HL-60/S4 treated with phorbol 12-myristate 13-acetate at 8.2 ng/mL for 4 days and 3 days (cell line): ENCODE data around the gene EXOC7.

Experiments
- in situ Hi-C: fragments of 300-500 bp; cut with MboI; formaldehyde crosslinking; loops from 2 replicates; pipeline ENCODE4 v1.15.0; 2022; ENCODE audit warnings: low sequenced_read_pairs

EXOC7 gene

DNA sequence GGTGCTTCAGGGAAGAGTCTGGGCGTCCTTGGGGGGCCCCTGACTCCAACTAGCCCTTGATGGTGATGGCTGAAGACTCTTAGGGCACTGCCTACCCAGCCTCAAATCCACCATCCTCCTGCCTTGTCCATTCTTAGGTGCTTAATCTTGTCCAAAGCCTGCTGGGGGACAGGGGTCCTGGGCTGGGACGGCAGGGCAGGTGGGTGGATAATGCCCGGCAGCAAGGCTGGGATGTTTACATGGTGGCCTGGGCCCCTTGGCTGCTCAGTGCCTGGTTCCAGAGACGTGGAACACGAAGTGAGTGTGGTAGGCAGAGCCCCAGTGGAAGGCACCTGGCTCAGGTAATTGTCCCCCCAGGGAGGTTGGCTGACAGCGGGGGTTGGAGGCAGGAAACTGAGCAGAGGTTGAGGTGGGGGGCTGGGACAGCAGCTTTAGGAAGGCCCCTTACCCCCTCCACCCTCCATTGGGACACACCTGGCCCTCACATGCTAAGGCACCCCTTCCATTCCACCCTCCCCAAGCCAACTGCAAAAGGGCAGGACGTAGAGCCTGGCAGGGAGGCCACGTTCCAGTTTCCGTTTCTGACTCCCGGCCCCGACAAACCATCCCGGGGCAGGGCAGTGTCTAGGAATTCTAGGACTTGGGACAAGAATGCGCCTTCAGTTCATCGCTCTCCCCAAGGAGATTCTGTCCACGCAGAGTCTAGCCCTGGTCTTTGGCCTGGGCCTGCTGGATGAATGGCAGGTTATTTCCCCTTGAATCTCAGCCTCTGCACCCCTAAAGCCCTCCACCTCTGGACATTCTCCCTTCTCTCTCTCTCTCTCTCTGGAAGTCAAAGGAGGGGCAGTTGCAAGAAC lies 35.5 kb upstream of the EXOC7 start:
- in situ Hi-C loops: no loop called here

GRCh38 chr17:76138234-76138895 lies 34.8 kb upstream of the EXOC7 start:
- in situ Hi-C loops: no loop called here

GRCh38 chr17:76137351-76138233 lies 34.0 kb upstream of the EXOC7 start:
- in situ Hi-C loops: no loop called here

GRCh38 chr17:76137001-76137350 lies 33.4 kb upstream of the EXOC7 start:
- in situ Hi-C loops: no loop called here

DNA sequence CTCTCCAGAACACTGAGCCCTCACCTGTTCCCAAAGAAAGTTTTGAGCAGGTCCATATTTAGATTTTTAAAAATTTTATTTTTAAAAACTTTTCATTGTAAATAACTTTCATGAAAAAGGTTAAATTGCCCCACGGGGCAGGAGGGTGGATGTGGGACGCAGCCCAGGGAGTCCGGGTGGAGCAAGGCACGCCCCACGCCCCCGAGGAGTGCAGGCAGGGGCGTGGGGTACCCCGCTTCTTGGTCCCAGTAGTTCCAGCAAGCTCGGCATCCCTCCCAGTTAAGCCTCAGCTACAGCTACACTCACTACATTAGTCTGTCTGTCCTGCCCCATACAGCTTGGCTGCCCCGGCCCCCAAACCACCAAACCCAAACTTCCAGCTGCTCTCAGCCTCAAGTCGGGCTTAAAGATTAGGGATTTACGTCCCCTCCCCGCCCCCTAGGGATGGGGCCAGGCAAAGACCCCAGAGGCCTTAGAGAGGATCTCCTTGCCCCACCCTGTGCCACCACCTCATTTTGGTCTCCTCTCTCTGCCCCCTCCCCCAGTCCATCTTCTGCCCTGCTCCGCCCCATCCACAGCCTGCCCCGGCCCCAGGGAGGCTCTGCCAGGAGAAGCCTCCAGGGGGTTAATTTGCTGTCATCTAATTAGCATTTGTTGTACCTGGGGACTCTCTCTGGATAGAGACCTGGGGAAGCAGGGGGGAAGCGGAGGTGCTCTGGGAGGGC lies 32.9 kb upstream of the EXOC7 start:
- in situ Hi-C loops: no loop called here

GRCh38 chr17:76135810-76136188 lies 32.2 kb upstream of the EXOC7 start:
- in situ Hi-C loops: no loop called here

DNA sequence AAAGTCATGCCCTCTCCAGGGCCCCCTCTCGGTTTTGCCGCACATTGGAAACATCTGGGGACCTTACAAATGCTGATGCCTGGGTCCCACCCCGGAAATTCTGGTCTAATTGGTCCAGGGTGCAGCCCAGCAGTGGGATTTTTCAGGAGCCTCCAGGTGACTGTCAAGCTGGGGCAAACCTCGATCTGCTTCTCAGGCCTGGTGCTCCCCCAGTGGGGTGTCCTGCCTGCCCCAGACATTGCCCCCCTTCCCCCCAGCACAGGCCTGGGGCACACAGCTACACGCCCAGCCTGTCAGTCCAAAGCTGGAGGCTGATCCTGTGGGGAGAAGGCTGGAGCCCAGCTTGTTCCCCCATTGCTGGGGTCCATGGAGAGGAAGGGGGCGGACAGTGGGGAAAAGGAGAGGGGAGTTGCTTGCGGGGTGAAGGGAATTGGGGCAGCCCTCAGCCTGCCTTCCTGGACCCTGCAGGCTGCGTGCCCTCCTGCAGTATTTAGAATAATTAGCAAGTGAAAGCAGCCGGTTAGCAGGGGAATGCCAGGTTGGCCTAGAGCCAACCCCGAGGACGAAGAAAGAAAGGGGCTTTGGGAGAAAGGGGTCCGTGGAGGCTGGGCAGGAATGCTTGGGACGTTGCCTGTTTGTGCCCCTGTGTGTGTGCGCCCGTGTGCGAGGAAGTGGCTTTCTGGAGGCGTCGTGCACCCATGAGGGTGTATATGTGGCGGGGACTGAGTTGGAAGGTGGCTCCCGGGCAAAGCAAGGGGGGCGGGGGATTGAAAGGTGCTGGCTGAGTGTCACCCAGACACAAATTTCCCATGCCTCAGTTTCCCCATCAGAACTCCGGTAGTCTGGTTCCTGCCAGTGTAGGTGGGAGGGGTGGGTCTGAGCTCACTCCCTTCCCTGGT lies 31.6 kb upstream of the EXOC7 start:
- in situ Hi-C loops: no loop called here

DNA sequence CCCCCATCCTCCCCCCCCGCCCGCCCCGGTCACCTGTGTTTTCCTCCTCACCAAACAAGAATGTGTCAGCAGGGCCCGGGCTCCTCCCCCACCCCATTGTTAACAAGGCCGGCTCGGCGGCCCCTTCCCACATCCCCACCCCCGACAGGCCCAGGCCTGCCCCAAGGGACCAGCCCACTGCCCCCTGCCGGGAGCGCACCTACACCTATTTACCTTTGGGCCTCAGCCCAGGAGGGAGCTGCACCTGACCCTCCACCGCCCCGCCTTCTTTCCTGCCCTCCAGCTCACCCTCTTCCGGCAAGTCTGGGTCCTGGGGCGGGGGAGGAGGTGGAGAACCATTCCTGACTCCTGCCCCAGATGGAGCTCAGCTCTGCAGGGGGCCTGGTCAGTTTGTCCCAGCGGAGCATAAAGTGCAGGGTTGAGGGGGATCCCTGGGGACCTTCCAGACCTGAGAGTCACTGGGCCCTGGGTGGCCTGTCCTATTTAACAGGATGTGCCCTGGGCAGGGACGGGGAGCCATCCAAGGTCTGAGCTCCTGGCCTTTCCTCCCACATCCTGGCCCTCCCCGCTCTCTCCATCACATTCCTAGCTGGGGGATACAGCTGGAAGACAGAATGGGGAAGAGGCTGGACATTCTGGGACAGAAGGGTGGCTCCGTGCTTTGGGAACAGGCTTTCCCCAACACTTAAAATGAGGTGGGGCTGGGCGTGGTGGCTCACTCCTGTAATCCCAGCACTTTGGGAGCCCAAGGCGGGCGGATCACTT lies 29.2 kb upstream of the EXOC7 start:
- in situ Hi-C loops: no loop called here

DNA sequence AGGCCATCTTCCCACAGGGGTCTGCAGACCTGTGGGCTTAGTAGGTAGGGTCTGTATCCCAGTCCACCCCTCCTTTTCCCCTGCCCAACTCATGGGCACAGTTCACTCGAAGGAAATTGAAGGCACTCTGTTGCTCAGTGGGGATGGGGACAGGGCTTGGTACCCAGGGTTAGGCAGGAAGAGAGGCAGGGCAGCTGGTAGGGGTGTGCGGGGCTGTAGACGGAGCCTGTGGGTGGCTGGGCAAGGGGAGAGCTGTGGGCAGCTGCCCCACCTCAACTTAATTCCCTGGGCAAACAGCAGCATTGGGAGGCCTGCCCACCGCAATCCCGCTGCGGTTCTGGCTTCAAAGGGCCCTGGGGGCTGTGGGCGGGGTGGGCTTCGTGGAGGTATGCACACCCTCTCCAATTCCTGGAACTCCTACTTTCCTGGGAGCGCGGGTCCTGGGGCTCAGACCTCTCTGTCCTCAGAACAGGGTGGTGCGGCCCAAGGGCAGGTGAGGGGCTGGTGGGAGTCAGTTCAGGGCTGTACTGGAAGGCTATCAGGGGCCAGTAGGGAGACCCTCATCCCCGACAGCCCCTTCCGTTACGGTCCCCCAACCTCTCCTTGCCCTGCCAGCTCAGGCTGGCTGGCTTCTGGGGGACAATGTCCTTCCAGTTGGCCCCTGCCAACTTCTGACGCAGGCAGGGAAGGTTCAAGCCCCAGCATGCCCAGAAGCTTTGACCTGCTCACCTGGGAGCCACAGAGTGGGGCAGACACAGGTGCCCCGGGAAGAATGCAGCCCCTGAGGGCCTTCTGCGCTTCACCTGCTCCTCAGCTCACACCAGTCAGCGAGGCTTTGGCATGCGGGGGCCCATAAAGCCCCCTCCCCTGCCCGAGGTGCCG lies 28.3 kb upstream of the EXOC7 start:
- in situ Hi-C loops: no loop called here

- in situ Hi-C loops: no loop called here
These were observed 27.6 kb upstream of the EXOC7 start for GRCh38 chr17:76131051-76131691.

DNA sequence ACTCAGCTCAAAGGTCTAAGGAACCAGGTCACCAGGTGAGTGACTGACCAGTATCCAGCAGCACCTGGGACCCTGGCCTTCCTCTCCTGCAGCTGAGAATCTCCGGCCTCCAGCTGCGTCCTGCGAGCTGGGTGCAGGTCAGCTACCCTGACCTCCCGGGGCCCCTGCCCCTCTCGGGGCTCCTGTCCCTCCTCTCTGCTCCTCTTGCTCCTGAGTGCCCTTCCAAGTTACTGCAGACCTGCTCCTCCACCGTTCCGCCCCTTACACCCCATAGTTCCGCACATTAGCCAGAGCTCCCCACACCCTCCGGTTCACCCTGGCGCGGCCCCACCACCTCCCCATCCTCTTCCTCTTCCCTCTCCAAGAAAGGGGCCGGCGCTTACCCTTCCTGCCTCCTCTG lies 26.9 kb upstream of the EXOC7 start:
- in situ Hi-C loops: no loop called here

- in situ Hi-C loops: no loop called here
These were observed 22.3 kb upstream of the EXOC7 start for GRCh38 chr17:76125922-76126321.

GRCh38 chr17:76125391-76125675 lies 21.7 kb upstream of the EXOC7 start:
- in situ Hi-C loops: no loop called here

GRCh38 chr17:76124582-76125390 lies 21.2 kb upstream of the EXOC7 start:
- in situ Hi-C loops: loop anchor here (5.0 to 25.0 kb wide), 2 partner anchors 112 to 158 kb away; partner anchors contain the start of gene CDK3

GRCh38 chr17:76123749-76124581 lies 20.4 kb upstream of the EXOC7 start:
- in situ Hi-C loops: loop anchor here (5.0 to 25.0 kb wide), 2 partner anchors 112 to 158 kb away; partner anchors contain the start of gene CDK3

DNA sequence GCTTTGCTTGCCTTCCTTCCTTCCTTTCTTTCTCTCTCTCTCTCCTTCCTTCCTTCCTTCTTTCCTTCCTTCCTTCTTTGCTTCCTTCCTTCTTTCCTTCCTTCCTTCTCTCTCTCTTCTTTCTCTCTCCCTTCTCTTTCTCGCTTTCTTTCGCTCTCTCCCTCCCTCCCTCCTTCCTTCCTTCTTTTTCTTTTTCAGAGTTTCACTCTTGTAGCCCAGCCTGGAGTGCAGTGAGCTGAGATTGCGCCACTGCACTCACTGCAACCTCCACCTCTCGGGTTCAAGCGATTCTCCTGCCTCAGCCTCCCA lies 19.6 kb upstream of the EXOC7 start:
- in situ Hi-C loops: loop anchor here (5.0 to 25.0 kb wide), 2 partner anchors 111 to 159 kb away; partner anchors contain the start of gene CDK3
